ENCODE results near the gene CCDC158.
"Not testable (repeated sequence)": the region's sequence is repeated elsewhere in the genome, so short reads cannot be mapped to it uniquely, and the experiment has no call there.

Gene CCDC158

DNA sequence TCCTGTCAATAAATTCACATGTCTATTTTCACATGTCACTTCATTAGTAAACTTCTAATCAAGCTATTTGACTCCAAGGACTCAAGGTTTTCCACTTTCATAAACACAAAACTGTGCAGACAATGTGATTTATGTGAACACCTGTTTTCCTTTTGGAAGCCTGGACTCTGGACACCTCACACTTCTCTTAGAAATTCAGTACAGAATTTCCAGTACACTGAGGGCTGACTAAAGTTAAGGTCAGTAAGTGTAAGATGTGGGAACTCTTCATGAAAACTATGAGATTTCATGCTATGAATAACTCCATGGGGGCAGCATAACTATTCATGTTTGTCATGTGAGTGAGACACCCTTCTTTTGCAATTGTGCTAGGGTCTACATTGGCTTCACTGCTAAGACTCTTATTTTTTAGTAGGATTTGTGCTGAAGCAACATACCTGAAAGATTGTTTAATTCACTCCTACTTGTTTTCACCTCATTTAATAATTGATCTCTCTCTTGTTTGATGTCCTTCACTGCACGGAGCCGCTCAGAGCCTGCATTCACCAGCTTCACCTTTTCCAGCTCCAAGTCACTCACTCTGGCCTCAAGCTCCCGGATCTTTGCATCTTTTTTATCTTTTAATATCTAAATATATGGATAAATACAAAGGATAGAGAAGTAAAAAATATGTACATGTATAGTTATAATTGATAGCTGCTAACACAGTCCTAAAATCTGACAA is 59.1 kb downstream of the CCDC158 start:
- no peak overlapping the region for H3K4me3 ChIP-seq (ENCODE audit: low read depth, low read length)
- TF ChIP-seq, protein P1, sequence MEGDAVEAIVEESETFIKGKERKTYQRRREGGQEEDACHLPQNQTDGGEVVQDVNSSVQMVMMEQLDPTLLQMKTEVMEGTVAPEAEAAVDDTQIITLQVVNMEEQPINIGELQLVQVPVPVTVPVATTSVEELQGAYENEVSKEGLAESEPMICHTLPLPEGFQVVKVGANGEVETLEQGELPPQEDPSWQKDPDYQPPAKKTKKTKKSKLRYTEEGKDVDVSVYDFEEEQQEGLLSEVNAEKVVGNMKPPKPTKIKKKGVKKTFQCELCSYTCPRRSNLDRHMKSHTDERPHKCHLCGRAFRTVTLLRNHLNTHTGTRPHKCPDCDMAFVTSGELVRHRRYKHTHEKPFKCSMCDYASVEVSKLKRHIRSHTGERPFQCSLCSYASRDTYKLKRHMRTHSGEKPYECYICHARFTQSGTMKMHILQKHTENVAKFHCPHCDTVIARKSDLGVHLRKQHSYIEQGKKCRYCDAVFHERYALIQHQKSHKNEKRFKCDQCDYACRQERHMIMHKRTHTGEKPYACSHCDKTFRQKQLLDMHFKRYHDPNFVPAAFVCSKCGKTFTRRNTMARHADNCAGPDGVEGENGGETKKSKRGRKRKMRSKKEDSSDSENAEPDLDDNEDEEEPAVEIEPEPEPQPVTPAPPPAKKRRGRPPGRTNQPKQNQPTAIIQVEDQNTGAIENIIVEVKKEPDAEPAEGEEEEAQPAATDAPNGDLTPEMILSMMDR (IDR thresholded peaks at IDR 0.05; ENCODE audit: low read depth, low read length, missing control alignments) = no peak
- no peak for DNase-seq (ENCODE audit: low read depth)

DNA sequence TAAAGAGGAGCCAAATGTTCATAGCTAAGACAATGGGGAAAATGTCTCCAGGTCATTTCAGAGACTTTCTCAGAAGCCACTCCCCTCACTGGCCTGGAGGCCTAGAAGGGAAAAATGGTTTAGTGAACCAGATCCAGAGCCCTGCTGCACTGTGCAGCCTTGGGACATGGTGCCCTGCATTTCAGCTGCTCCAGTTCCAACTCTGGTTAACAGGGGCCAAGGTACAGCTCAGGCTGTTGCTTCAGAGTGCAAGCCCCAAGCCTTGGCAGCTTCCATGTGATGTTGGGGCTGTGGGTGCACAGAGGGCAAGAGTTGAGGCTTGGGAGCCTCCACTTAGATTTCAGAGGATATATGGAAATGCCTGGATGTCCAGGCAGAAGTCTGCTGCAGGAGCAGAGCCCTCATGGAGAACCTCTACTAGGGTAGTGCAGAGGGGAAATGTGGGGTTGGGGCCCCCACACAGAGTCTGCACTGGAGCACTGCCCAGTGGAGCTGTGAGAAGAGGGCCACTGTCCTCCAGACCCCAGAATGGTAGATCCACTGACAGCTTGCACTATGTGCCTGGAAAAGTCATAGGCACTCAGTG is 61.0 kb downstream of the CCDC158 start:
- DNase-seq (ENCODE audit: low read depth); H3K4me3 ChIP-seq (ENCODE audit: low read depth, low read length): not testable (repeated sequence)

DNA sequence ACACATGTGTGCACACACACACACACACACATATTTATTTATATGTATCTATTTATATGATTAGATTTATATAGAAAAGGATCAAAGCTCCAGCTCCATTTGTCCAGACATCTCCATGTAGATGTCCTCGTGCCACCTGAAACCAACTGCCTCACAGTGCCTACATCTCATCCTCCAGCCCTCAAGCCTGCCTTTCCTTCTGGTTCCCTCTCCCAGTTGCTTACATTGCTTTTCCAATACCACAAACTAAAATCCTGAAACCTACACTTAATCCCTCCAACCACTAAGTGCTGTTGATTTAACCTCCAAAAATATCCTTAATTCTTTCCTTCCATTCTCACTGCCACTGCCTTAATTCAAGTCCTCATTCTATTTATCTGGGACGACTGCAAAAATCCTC is 63.0 kb downstream of the CCDC158 start:
- TF ChIP-seq, protein P1 (IDR thresholded peaks at IDR 0.05; ENCODE audit: low read depth, low read length, missing control alignments) = no peak
- no peak for DNase-seq (ENCODE audit: low read depth)
- H3K4me3 ChIP-seq (ENCODE audit: low read depth, low read length) = no peak overlapping the region

DNA sequence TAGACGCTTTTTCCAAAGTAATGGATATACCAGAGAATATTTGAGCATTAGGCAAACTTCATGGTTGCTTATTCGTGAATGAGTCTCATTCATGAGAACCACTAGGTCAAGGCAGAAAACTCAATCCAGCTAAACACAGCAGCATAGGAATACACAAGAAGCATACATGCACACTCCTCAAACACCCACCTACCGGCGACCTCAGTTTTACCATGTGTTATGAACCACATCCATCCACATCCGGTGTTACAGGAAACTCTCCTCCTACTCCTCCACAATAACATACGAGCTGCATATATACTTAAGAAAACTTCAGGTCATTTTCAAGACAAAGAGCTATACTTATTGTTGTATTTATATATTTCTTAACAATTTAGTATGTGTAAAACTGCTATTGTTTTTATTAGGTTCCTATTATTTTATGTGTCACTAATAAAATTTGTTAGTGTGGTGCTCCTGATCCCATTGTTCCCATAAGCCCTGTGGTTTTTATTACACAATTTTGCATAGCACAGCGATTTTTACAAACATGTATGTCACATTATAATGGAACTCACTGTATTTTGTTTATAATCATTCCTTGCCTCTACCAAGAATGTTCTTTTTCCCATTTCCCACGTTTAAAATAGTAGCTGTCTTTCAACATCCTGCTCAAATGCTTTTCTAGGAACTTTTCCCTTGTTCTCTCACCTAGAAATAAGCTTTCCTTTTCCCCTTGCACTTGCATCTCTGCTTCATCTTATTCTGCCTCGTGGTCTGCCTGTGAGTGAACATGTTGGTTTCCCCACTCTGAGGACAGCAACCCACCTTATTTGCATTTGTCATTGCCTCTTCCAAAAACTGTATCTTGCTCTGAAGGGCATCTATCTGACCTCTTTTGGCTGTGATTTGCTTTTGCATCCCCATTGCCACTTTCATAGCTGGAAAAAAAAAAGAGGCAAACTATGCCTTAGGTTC is 66.1 kb downstream of the CCDC158 start:
- TF ChIP-seq, protein P1 (IDR thresholded peaks at IDR 0.05; ENCODE audit: low read depth, low read length, missing control alignments) = no peak
- no peak overlapping the region for H3K4me3 ChIP-seq (ENCODE audit: low read depth, low read length)
- DNase-seq (ENCODE audit: low read depth) = no peak

DNA sequence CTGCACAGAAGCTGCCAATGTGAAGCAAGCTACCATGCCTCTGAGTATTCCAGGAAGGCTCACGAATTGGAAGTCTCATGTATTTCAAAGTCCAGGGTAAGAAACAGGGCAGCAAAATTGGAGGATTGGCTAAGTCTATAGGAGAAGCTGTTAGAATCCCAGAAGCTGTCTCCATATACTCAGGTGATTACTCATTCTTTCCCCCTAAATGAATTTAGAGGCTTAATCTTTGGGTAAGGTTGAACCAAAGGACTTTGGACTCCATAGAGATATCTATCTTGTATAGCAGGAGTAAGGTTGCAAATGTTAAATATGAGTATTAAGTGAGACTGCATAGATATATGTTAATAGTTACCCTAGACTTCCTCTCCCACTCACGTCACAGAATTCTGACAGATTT is 78.1 kb downstream of the CCDC158 start:
- TF ChIP-seq, protein P1 (IDR thresholded peaks at IDR 0.05; ENCODE audit: low read depth, low read length, missing control alignments) = no peak
- DNase-seq (ENCODE audit: low read depth) = no peak
- H3K4me3 ChIP-seq (ENCODE audit: low read depth, low read length) = no peak overlapping the region

DNA sequence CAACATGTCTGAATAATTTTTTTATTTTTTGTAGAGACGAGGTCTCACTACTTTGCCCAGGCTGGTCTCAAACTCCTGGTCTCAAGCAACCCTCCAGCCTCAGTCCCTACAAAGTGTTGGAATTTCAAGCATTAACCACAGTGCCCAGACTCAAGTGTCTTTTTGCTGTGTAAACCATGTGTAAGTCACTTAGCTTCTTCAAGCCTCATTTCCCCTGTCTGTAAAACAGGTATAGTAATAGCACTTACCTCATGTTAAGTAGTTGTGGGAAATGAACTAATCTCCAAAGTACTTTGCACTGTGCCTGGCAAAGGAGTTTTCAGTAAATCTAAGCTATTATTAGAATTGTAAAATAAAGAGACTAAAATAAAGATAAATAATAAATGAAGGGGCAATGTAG is 78.8 kb downstream of the CCDC158 start:
- no peak overlapping the region for H3K4me3 ChIP-seq (ENCODE audit: low read depth, low read length)
- TF ChIP-seq, protein P1 (IDR thresholded peaks at IDR 0.05; ENCODE audit: low read depth, low read length, missing control alignments) = no peak
- no peak for DNase-seq (ENCODE audit: low read depth)

DNA sequence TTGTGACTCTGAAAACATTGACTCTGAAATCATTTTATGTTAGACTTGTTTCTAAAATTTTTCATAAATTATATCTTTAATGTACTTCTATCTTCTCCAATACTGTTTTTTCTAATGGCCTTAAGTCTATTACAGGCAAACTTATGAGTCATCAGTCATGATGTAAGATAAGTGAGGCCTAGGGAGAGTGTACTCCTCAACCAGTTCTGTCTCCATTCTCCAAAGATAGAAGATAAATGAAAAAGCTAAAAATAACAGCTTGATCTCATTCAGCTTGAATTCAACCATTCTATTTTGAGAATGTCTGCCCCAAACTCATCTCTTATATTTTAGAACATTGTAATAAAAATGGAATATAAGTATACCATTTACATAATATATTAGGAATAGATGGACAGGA is 79.9 kb downstream of the CCDC158 start:
- DNase-seq (ENCODE audit: low read depth) = no peak
- TF ChIP-seq, protein P1 (IDR thresholded peaks at IDR 0.05; ENCODE audit: low read depth, low read length, missing control alignments) = no peak
- H3K4me3 ChIP-seq (ENCODE audit: low read depth, low read length) = no peak overlapping the region
